Placental pericyte (primary cell): ENCODE data around the gene P3H3. TPM values are rescaled to one million over a fixed set of nuclear protein-coding genes. Genes with fewer than 3 reads are reported as not detected.

ENCODE experiments used
- total RNA-seq: library from RNA; depleted of rRNA; stranded (reverse); fragments of >200 nt; gene quantifications from 2 replicates; pipeline ENCODE4 v1.2.3, GENCODE V29; 2012

The P3H3 gene
- 83.3 and 146 TPM in 2 replicates for total RNA-seq

GRCh38 chr12:6827982-6828780 lies at the start of gene P3H3:
Gene P3H3 (plus strand): TSS chr12:6828407. CDS start chr12:6828441, 34 bp downstream.

GRCh38 chr12:6788972-6789924 lies 39.0 kb upstream of the P3H3 start, which contains the start of gene CD4:
Gene CD4 (plus strand): TSS chr12:6789528. CDS start chr12:6800139, 10,611 bp downstream.

GRCh38 chr12:6821591-6822425 lies 6.4 kb upstream of the P3H3 start, which contains the start of gene GPR162:
Gene GPR162 (plus strand): TSS chr12:6821821. CDS start chr12:6823899, 2,078 bp downstream.

GRCh38 chr12:6840761-6841515 lies 12.7 kb downstream of the P3H3 start, which contains the start of gene GNB3:
Gene GNB3 (plus strand): TSS chr12:6840925. CDS start chr12:6841288, 363 bp downstream.

GRCh38 chr12:6851153-6851920 lies 23.1 kb downstream of the P3H3 start, which contains the start of gene CDCA3:
Gene CDCA3 (minus strand): TSS chr12:6851286. CDS start chr12:6850952, 334 bp downstream.

GRCh38 chr12:6851921-6852650 lies 23.9 kb downstream of the P3H3 start, which contains the start of gene USP5:
Gene USP5 (plus strand): TSS chr12:6852150. CDS start chr12:6852180, 30 bp downstream.

GRCh38 chr12:6867413-6868210 lies 39.4 kb downstream of the P3H3 start, which contains the start of gene TPI1:
Gene TPI1 (plus strand): TSS chr12:6867531. CDS start chr12:6867567, 36 bp downstream.

GRCh38 chr12:6873094-6874014 lies 45.1 kb downstream of the P3H3 start, which contains the start of gene SPSB2:
Gene SPSB2 (minus strand): TSS chr12:6873303. CDS start chr12:6872901, 402 bp downstream.

Other genes starting within 250 kb of the P3H3 start
- 239 and 306 TPM in 2 replicates for gene CHD4, start 221.0 kb upstream of the P3H3 start, total RNA-seq
- gene LPAR5, start 192.4 kb upstream of the P3H3 start, total RNA-seq = not detected in 2 replicates
- gene ACRBP, start 181.0 kb upstream of the P3H3 start, total RNA-seq = under 0.01 and 0.14 TPM in 2 replicates
- 23.2 and 64.3 TPM in 2 replicates for gene ING4, start 165.3 kb upstream of the P3H3 start, total RNA-seq
- gene ZNF384, start 139.0 kb upstream of the P3H3 start, total RNA-seq = 30.6 and 31.5 TPM in 2 replicates
- gene PIANP, start 127.6 kb upstream of the P3H3 start, total RNA-seq = not detected in 2 replicates
- gene COPS7A, start 104.4 kb upstream of the P3H3 start, total RNA-seq = 82.7 and 104 TPM in 2 replicates
- 144 and 234 TPM in 2 replicates for gene MLF2, start 75.3 kb upstream of the P3H3 start, total RNA-seq
- gene PTMS, start 62.0 kb upstream of the P3H3 start, total RNA-seq = 113 and 199 TPM in 2 replicates
- 0.22 and 0.29 TPM in 2 replicates for gene LAG3, start 55.9 kb upstream of the P3H3 start, total RNA-seq
- gene CD4, start 38.9 kb upstream of the P3H3 start, total RNA-seq = 0.57 and 1.1 TPM in 2 replicates
- gene GPR162, start 6.6 kb upstream of the P3H3 start, total RNA-seq = 1.1 TPM in 2 replicates
- 2.0 and 6.2 TPM in 2 replicates for gene GNB3, start 12.5 kb downstream of the P3H3 start, total RNA-seq
- gene CDCA3, start 22.9 kb downstream of the P3H3 start, total RNA-seq = 0.66 and 43.2 TPM in 2 replicates
- 64.3 and 117 TPM in 2 replicates for gene USP5, start 23.7 kb downstream of the P3H3 start, total RNA-seq
- gene TPI1, start 39.1 kb downstream of the P3H3 start, total RNA-seq = 386 and 739 TPM in 2 replicates
- 8.2 and 8.5 TPM in 2 replicates for gene SPSB2, start 44.9 kb downstream of the P3H3 start, total RNA-seq
- gene LRRC23, start 76.4 kb downstream of the P3H3 start, total RNA-seq = 3.4 and 14.0 TPM in 2 replicates
- gene ENO2, start 86.2 kb downstream of the P3H3 start, total RNA-seq = 8.2 and 9.4 TPM in 2 replicates
- 15.6 and 17.9 TPM in 2 replicates for gene ATN1, start 99.6 kb downstream of the P3H3 start, total RNA-seq
- not detected in 2 replicates for gene RNU7-1, start 115.4 kb downstream of the P3H3 start, total RNA-seq
- 69.3 and 175 TPM in 2 replicates for gene C12orf57, start 115.6 kb downstream of the P3H3 start, total RNA-seq
- gene PTPN6, start 122.9 kb downstream of the P3H3 start, total RNA-seq = 0.22 TPM in 1 of 2 replicates, not detected in the other
- 186 and 248 TPM in 2 replicates for gene PHB2, start 142.3 kb downstream of the P3H3 start, total RNA-seq
- 38.5 and 41.5 TPM in 2 replicates for gene EMG1, start 142.5 kb downstream of the P3H3 start, total RNA-seq
- 16.3 and 25.6 TPM in 2 replicates for gene LPCAT3, start 190.1 kb downstream of the P3H3 start, total RNA-seq
- 40.7 and 172 TPM in 2 replicates for gene C1S, start 232.3 kb downstream of the P3H3 start, total RNA-seq